ENCODE results near the gene ACP2. TPM values are rescaled to one million over a fixed set of nuclear protein-coding genes. Genes with fewer than 3 reads are reported as not detected.
A peak's percentile ranks its signal among the peaks of the same experiment; 100 is the strongest.

Gene ACP2
- total and polyA plus RNA-seq, 9 of the 15 experiments (the other 6 are each of a cell fraction or from before 2014, with no cell fraction given): 1.9 to 20.0 (median 11.6) TPM

GRCh38 chr11:47248664-47249377, at the start of gene ACP2 (continued):
- TF ChIP-seq ZNF592 (IDR thresholded peaks at IDR 0.05) (peak; percentile 45; the same call in 1 of the 2 replicates), NEUROD1 (IDR thresholded peaks at IDR 0.05; ENCODE audit: borderline replicate concordance, low read depth, low read length, partially characterized antibody) (peak; percentile 91), ZNF707 (CRISPR knock-in tag; conservative IDR thresholded peaks at IDR 0.05) (no peak), MGA (IDR thresholded peaks at IDR 0.05) (no peak; the same call in 1 of the 2 replicates), ZNF3 (CRISPR knock-in tag; IDR thresholded peaks at IDR 0.05) (no peak), CREB3 (tag; conservative IDR thresholded peaks at IDR 0.05; ENCODE audit: low read depth) (peak; percentile 79; the same call in 1 of the 2 replicates), ZNF133 (CRISPR knock-in tag; IDR thresholded peaks at IDR 0.05) (no peak), RCOR1 (IDR thresholded peaks at IDR 0.05; ENCODE audit: borderline replicate concordance in 1 of 2, low read depth in 2 of 2, low read length in 2 of 2) (peak in 1 of 2 experiments; percentile 44; a peak in 1 of 4 replicates), BRF1 (IDR thresholded peaks at IDR 0.05; ENCODE audit: borderline replicate concordance, extremely low read depth, insufficient read length) (no peak)

Data from K562 (cell line).